ENCODE measurements around the gene PPP1R1B.

DNA sequence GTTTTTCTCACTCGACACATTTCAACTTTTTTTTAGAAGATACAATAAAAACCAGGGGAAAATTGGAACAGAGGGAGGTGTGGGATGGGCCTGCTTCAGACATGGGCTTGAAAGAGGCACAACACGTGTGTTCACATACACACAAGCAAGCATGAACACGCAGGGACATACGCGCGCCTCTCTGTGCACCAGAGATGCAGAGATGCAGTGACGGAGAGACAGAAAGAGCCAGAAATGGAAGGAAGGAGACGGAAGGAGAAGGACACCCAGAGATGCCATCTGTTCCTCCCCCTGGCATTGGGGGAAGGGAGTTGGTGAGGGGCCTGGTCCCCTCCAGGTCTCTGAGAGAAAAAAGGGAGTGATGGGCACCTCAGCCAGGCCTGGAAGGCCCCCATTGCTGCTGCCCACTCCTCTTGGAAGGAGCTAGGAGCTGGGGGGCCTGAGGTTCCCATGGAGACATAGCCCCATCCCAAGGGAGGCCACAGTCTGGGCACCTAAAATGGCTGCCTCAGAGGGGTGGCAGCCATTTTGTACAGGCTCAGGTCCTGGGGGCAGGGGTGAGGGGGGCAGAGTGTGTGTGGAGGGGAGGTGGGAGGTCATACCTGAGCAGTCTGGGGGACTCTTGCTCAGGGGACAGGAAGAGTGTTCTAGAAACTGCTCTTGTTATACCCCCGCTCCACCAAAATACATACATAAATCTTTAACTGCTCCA lies 15.2 kb upstream of the PPP1R1B start:
- no peak for TF ChIP-seq POLR2A (IDR thresholded peaks at IDR 0.05)
- TF ChIP-seq, protein P1, sequence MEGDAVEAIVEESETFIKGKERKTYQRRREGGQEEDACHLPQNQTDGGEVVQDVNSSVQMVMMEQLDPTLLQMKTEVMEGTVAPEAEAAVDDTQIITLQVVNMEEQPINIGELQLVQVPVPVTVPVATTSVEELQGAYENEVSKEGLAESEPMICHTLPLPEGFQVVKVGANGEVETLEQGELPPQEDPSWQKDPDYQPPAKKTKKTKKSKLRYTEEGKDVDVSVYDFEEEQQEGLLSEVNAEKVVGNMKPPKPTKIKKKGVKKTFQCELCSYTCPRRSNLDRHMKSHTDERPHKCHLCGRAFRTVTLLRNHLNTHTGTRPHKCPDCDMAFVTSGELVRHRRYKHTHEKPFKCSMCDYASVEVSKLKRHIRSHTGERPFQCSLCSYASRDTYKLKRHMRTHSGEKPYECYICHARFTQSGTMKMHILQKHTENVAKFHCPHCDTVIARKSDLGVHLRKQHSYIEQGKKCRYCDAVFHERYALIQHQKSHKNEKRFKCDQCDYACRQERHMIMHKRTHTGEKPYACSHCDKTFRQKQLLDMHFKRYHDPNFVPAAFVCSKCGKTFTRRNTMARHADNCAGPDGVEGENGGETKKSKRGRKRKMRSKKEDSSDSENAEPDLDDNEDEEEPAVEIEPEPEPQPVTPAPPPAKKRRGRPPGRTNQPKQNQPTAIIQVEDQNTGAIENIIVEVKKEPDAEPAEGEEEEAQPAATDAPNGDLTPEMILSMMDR (IDR thresholded peaks at IDR 0.05) = no peak

Measured in testis (tissue), 2 donors.